DMS 273 treated with DMSO at 0.1 percent for 48 hours (cell line): ENCODE measurements around the gene KCNG1.
A peak's percentile ranks its signal among the peaks of the same experiment; 100 is the strongest.

Source experiments
- DNase-seq: peaks from one replicate; lab custom pipeline; 2025; lab: John Stamatoyannopoulos, UW

KCNG1 gene

GRCh38 chr20:51036226-51036625 is 13.3 kb upstream of the KCNG1 start:
- DNase-seq = no peak

DNA sequence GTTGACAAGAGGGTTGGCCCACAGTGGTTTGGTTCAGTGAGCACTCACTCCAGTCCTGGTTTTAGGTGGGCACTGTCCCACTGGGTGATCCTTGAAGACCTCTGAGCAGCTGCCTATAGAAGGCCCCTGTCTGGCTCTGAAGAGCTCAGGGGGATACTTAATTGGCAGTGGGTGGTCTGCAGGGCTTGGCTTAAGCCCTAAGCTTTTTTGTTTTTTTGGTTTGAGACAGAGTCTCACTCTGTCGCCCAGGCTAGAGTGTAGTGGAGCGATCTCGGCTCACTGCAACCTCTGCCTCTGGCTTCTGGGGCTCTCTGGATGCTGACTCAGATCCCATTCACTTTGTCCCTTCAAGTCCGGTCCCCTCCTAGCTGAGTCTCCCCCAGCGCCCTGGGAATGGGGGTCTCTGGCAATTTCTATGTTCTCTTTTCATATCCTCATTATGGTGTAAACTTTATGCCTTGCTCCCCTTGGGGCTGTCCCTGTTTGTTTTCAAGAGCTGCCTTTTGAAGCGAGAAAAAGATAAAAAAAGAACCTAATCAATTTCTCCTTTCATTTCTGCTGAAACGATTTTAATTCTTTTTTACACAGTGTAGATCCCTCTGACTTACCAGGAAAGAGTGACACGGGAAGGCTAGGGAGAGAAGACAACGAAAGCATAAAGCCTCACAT is 12.2 kb upstream of the KCNG1 start:
- DNase-seq = no peak

GRCh38 chr20:51034476-51034875 is 11.6 kb upstream of the KCNG1 start:
- DNase-seq = peak; percentile 35

DNA sequence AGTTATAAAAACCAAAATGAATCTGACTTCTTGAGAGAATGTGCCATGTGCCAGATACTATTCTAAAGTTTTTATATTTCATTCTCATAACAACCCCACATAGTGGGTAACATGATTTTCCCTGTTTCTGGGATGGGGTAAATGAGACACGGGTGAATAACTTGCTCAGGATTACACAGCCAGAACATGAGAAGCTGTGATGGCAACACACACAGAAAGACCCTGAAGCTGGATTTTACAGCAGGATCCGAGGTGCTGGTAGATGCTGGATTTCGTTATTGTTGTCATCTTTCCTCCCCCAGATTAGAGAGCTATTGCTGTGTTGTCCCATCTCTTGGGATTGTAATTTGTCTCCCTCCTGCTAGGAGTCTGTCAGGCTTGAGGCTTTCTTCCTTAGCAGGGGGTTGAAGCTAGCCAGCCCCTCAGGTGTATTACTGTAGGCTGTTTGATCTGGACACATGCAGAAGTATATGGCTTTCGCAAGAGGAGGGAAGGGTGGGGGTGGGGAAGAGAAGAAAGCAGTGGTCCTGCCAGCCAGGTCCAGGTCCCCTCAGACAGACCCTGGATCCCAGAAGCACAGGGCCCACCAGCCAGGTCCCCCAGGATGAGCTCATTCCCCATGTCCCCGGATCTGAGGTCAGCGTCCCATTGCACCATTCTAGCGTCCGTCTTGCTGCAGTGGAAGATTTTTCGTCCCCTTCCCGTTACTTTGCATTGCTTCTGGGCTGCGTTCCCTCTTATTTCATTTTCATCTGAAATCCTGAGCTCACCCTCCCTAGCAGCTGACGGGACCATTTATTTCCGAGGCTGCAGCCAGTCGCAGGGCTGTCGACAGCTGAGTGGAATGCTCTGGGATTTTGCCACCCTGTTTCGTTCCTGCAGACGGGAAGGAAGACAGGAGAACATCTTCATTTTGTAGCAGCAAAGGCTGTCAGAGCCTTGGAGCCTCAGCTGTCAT is 7.3 kb upstream of the KCNG1 start:
- DNase-seq = no peak

DNA sequence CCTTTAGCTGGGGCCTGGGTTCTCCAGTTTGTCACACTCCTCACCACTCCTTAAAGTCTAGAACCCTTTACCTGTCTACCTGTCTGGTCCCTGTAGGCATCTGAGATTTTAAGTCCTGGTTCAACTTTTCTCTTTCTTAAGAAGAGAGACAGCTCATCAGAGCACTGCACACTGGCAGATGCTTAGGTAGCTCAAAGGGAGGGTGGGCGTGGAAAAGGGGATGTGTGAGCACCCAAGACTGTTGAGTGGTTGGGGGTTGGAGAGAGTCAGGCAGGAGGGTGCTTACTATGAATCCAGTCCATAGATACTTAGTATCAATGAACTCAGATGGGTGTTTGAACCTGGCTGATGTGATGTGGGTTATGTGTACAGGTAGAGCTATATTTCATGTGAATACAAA is 6.6 kb upstream of the KCNG1 start:
- no peak for DNase-seq

- no peak for DNase-seq
Observed at GRCh38 chr20:51028616-51029212, 5.8 kb upstream of the KCNG1 start.

DNA sequence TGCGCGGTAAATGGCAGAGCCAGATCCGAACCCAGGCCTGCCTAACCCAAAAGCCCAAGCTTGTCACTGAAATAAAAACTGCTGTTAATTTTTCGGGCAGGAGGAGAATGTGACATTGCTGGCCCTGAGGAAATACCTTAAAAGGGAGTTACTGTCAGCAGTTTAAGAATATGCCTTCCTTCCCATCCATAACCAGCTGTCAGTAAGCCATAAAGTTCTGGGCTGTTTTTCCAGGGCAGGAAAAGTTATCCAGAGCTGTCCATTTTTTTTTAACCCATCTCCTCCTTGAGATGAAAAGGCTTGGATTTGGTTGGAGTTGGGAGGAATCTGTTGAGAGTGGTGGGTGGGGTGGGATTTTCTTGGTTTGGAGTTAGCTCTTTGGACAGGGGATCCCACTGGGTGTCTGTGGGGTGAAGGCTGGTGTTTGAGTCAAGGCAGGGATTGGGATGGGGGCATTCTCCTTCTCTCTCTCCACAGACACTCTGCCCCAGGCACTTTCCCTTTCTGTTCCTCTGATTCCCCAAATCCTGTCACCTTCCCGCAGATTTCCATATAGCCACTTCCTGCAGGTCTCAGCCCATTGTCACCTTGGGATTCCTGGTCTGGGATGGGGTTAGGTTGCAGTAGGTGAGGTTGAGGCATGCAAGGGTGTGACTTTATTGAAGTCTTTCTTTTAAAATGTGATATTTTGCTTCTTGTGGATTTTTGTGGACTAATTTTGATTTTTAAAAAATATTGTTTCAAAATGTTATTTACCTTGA is 4.3 kb upstream of the KCNG1 start:
- no peak for DNase-seq

DNA sequence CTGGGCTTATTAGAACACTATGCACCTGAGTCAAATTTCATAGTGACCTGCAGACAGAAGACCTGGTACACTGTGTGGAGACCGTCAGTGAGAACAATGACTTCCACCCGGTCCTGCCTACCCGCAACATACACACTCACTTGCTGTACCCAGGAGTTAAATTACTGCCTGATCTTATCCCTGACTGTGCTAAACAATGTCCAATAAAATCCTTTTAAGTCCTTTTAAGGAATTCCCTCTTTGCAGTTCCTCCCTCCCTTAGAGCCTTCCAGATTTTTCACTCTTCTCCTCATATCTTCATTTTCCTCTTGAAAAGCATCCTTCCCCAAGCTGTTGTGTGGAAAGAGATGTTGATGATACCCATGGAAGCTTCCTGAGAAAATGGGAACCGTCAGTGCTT is 3.4 kb upstream of the KCNG1 start:
- DNase-seq = no peak

GRCh38 chr20:51024761-51025160 is 1.9 kb upstream of the KCNG1 start:
- DNase-seq = no peak

- DNase-seq = no peak
Observed at GRCh38 chr20:51023617-51024155, 779 bp upstream of the KCNG1 start.

DNA sequence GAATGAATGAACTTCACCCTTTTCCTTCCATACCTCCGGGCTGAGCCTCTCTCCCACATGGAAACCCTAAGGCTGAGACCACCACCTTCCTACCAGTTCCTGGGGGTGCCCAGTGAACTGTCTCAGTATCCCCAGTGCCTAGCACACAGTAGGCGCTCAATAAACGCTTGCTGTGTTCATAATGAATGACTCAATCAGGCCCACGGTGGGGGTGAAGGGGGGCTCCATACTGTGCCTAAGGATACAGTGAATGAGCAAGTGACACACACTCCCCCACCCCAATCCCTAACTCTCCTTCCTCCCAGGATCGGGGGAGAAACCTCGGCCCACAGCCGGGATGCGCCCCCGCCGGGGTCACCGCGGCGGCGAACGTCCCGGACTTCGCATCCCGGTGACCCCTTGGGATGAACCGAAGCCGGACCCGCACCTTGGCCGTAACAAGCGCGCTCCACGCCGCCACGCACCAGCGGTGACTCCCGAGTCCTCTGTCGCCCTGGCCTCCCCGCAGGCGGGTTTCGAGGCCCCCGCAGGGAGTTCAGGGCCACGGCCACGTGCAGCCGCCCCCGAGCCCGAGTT is 592 bp downstream of the KCNG1 start:
- DNase-seq = no peak

DNA sequence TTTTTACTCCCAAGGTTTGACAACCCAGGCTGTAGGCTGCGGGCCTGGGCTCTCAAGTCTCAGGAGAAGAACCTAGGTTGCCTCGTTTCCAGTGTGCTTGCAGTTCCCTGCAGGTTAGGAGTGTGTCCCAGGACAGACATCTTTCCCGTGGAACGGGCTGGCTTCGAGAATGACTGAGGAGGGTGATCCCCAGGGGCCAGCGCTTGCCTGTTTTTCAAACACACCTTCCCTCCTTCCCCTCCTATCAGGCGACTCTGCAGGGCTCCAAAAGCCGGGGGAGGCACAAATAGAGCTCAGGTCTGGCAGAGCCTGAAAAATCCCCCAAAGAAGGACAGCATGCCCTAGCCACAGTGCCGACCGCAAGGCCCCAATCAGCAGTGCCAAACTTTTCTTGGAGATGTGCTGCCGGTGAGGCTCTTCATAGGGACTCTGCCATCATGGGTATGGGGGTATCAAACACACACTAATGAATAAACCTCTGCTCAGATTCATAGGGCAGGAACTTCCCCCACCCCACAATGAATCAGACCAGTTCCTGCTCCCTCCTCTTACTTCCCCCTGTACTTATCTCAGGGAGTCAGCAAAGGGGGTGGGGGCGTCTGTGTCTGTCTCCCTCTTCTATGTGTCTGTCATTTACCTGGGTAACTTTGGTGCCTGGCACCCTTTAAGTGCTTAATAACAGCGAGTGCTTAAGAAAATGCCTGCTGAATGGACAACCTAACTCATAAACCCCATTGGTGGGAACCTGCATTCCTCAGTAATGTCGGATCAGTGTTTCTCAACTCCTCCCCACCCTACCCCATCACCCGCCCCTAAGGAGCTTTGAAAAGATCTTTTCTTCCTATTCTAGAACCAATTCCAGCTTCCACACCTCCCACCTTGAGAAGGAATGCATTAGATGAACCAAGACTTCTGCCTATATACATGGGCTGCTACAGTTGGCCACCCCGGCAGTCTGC is 1.6 kb downstream of the KCNG1 start:
- no peak for DNase-seq

DNA sequence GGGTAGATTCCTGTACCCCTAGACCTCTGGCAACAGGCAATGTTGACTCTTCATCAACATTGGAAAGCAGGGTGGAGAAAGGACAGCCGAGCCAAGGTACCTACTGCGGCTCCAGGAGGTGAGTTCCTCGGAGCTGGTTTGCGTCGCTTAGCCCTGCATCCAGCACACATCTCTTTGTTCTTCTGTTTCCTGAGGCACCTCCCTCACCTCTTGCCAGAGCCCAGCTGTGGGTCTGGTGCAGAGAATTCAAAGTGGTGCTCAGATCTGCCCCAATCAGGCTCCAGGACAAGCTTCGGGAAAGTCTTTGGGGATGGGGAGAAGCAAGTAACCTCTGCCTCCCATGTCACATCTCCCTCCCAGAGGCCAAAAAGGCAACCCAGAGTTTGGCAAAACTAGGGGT is 2.2 kb downstream of the KCNG1 start:
- DNase-seq = no peak

- DNase-seq = no peak
Observed at GRCh38 chr20:51019656-51020592, 3.0 kb downstream of the KCNG1 start.

DNA sequence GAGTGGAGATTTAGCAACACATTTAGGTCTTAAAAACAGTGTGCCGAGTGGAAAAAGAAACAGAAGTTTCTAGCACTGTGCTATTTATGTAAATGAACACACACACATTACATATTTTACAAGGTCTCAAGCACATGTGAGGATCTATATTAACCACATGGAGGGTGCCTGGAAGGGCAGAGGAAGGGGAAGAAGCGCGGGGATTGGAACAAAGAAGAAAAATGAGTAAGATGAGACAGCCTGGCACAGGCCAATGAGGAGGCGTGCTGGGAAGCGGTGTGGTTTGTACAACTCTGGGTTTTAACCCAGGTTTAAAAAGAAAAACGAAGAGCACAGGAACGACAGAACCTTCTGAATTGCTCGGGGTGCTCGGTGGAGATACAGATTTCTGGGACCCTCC is 5.7 kb downstream of the KCNG1 start:
- no peak for DNase-seq

DNA sequence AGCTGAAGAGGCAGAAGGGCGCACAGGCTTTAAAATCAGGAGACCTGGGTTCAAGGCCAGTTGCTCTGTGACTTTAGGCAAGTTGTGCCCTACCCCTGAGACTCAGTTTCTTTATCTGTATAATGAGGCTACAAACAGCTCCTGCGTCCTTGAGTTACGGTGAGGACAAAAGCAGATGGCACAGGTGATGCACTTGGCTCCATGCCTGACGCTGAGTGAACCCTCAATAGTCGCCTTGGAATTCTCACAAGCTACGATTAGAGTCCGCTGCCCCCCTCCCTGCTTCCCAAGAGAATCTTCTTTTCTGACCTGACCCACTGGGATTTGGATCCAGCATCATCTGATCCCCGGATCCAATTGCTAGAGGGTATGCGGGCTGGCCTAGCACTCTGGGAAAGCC is 6.4 kb downstream of the KCNG1 start:
- no peak for DNase-seq

DNA sequence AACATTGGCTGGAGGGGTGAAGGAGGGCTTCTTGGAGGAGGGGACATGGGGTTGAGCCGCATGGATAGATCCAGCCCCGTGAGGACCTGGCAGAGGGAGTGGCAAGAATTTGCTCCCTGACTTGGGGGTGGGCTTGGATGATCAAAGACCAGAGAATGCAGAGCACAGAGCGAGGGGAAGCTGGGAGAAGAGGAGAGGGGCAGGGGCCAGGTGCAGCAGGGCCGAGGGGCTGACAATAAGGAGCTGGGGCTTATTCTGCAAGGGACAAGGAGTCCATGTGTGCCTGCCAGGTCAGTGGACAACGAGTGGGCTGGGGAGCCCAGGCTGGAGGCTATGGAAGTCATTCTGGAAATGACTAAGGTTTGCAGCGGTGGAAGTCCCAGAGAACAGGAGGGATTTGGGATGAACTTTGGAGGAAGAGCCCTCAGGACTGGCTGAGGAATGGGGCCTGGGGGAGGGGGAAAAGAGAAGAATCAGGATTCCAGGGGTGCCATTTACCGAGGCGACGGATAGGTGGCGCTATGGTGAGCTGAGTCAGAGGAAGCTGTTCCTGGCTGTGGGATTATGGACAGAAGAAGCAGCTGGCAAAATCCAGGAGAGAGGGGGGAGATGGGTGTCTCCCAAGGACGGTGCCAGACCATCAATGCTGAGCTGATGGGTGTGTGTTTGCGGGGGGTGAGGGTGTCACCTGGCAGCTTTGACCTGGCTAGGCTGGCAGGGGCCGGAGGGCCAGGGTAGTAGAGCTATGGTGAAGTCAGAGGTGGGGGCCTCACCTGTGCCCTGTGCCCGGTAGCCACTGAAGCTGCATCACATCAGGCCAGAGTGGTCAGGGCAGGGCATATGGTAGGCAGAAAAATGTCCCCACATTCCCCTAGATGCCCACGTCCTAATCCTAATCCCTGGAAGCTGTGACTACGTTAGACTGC is 7.8 kb downstream of the KCNG1 start:
- peak; percentile 54 for DNase-seq
